Nephron (organoid): ENCODE measurements around the gene MAD1L1.

Source experiments
- H3K27ac Mint-ChIP-seq, 3 experiments: 2 replicates each; pipeline ENCODE4 v1.8.0; 2020; ENCODE audit warnings: mixed read lengths in 3 of 3, mild to moderate bottlenecking in 2 of 3, moderate library complexity in 1 of 3
- H3K27me3 Mint-ChIP-seq: 2 replicates; pipeline ENCODE4 v1.8.0; 2021; ENCODE audit warnings: low read depth, mild to moderate bottlenecking, moderate library complexity, mixed read lengths
- H3K36me3 Mint-ChIP-seq: 2 replicates; pipeline ENCODE4 v1.8.0; 2020; ENCODE audit warnings: low read depth, mixed read lengths
- H3K4me1 Mint-ChIP-seq: 2 replicates; pipeline ENCODE4 v1.8.0; 2020; ENCODE audit warnings: mixed read lengths
- H3K4me3 Mint-ChIP-seq, 3 experiments: 2 replicates each; pipeline ENCODE4 v1.8.0; 2020; ENCODE audit warnings: mild to moderate bottlenecking in 3 of 3, mixed read lengths in 3 of 3, moderate library complexity in 2 of 3
- H3K9me3 Mint-ChIP-seq: 2 replicates; pipeline ENCODE4 v1.8.0; 2020; ENCODE audit warnings: mixed read lengths
- TF ChIP-seq, protein P1 (sequence below), 3 experiments: fragments of 200-600 bp; sonication (generic); IDR thresholded peaks; one replicate each; pipeline ENCODE4 v1.5.0; 2021; ENCODE audit warnings: antibody characterized with exemption in 3 of 3; ENCODE audit not compliant: unreplicated experiment in 3 of 3

MAD1L1 gene

DNA sequence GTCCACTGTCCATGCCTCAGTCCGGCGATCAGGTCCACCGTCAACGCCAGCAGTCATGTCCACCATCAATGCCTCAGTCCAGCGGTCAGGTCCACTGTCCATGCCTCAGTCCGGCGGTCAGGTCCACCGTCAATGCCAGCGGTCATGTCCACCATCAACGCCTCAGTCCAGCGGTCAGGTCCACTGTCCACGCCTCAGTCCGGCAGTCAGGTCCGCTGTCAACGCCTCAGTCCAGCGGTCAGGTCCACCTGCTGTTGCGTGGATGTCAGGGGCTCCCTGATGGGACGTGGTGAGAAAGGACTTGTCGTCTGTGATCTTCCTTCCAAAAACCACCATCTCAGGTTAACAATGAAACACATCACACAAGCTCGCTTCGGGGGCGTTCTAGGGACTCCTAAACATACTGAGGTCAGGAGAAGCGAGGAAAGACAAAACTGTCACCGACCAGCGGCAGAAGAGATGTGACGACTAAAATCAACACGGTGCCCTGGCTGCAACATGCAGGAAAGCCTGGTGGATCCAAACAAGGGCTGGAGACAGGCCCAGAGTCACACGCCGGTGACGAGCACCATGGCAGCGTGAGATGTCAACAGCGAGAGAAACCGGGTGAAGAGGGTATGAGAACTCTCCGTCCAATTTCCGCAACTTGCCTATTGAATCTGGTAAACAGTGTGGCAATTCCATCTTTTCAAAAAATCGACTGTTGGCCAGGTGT lies 264.2 kb downstream of the MAD1L1 start:
- Mint-ChIP-seq H3K4me1 (peaks cover 9% of the 10 kb centered on the region), H3K36me3 (peaks cover 35% of the 10 kb centered on the region), H3K27ac (no peak overlapping the region), H3K4me3 (no peak overlapping the region), H3K9me3 (no peaks in the 10 kb centered on the region), H3K27me3 (no peaks in the 10 kb centered on the region)
- TF ChIP-seq, protein P1, sequence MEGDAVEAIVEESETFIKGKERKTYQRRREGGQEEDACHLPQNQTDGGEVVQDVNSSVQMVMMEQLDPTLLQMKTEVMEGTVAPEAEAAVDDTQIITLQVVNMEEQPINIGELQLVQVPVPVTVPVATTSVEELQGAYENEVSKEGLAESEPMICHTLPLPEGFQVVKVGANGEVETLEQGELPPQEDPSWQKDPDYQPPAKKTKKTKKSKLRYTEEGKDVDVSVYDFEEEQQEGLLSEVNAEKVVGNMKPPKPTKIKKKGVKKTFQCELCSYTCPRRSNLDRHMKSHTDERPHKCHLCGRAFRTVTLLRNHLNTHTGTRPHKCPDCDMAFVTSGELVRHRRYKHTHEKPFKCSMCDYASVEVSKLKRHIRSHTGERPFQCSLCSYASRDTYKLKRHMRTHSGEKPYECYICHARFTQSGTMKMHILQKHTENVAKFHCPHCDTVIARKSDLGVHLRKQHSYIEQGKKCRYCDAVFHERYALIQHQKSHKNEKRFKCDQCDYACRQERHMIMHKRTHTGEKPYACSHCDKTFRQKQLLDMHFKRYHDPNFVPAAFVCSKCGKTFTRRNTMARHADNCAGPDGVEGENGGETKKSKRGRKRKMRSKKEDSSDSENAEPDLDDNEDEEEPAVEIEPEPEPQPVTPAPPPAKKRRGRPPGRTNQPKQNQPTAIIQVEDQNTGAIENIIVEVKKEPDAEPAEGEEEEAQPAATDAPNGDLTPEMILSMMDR (IDR thresholded peaks at IDR 0.05; ENCODE audit: unreplicated experiment in 3 of 3): no peak

DNA sequence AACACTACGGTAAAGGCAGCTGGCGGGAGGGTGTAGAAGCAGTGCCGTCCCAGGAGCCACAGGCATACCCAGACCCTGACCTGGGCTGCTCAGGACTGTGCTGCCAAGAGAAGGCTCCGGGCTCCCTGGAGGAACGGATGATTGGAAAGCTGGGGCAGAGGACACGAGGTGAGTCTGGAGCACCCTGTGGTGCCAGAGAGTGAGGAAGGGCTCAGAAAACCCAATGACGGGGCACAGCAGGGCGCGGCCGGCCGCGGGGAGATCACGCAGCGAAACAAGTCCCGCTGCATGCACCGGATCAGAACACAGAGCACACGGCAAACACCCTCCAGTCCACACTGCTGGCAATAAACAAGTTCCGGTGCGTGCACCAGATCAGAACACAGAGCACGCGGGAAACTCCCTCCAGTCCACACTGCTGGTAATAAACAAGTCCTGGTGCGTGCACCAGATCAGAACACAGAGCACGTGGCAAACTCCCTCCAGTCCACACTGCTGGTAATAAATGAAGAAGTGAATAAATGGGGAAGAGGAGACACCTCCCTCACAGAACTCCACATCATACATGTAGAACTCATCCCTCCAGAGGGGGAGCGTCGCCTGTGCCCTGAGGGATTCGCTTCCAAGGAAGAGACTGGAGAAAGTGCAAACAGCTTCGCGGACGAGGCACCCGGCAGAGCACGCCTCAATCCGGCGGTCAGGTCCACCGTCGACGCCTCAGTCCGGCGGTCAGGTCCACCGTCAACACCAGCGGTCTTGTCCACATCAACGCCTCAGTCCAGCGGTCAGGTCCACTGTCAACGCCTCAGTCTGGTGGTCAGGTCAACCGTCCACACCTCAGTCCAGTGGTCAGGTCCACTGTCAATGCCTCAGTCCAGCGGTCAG lies 265.0 kb downstream of the MAD1L1 start:
- Mint-ChIP-seq H3K27me3 (no peaks in the 10 kb centered on the region), H3K4me1 (peaks cover 3% of the 10 kb centered on the region), H3K27ac (no peak overlapping the region), H3K36me3 (peaks cover 32% of the 10 kb centered on the region), H3K9me3 (no peaks in the 10 kb centered on the region), H3K4me3 (no peak overlapping the region)
- TF ChIP-seq, protein P1 (IDR thresholded peaks at IDR 0.05; ENCODE audit: unreplicated experiment in 3 of 3): no peak

DNA sequence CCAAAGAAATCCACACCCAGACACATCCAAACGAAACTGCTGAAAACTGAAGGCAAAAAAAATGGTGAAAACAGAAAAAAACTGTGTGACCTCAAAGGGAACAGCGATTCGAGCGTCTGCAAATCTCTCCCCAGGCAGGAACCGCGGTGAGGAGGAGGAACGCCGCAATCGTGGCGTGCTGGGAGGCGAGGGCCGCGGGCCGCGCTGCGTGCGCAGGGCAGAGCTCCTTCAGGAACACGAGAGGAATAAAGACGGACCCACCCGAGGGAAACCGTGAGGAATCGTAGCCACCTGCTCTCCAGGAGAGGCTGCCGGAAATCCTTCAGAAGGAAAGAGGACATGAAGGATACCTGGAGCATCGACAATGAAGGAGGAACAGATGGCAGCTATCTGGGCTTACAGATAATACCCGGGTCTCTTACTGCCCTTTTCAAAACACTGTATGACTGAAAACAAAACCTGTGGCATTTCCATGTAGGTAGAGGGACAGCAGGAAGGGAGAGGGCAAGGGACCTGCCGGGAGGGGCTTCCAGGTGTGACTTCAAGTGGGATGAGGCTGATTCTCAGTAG lies 266.0 kb downstream of the MAD1L1 start:
- Mint-ChIP-seq H3K27ac (no peak overlapping the region), H3K4me3 (no peak overlapping the region), H3K9me3 (peaks cover 2% of the 10 kb centered on the region), H3K36me3 (peaks cover 34% of the 10 kb centered on the region), H3K27me3 (no peaks in the 10 kb centered on the region), H3K4me1 (no peaks in the 10 kb centered on the region)
- TF ChIP-seq, protein P1 (IDR thresholded peaks at IDR 0.05; ENCODE audit: unreplicated experiment in 3 of 3): no peak

DNA sequence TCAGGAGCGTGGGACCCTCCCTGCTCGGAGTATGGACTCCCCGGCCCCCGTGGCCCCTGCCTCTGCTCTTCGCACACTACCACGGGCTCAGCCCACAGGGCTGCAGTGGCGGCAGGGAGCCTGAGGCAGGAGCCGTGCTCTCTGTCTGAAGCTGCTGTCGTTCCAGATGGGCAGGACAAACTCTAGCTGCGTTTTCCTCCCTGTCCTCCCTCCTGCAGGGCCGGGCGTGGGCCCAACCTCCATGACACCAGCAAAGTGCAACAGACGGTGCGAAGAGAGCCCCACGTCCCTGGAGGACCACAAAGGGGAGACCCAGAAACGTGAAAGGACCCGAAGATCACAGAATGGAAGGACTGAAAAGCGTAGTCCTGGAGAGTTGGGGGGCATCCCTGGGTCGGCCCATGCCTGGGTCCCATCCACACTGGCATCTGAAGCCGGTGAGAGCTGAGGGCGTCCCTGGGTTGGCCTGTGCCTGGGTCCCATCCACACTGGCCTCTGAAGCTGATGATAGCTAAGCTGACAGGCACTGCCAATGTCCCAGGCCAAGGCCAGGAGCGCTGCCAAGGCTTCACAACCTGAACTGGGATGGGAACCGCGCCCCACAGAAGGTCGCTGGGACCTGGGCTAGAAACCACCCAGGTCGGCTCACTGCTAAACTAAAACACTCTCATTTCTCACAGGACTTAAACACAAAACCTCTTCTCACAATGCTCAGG lies 267.0 kb downstream of the MAD1L1 start:
- Mint-ChIP-seq H3K9me3 (peaks cover 5% of the 10 kb centered on the region), H3K36me3 (peaks cover 38% of the 10 kb centered on the region), H3K27ac (no peak overlapping the region), H3K27me3 (no peaks in the 10 kb centered on the region), H3K4me3 (no peak overlapping the region), H3K4me1 (no peaks in the 10 kb centered on the region)
- TF ChIP-seq, protein P1 (IDR thresholded peaks at IDR 0.05; ENCODE audit: unreplicated experiment in 3 of 3): no peak

DNA sequence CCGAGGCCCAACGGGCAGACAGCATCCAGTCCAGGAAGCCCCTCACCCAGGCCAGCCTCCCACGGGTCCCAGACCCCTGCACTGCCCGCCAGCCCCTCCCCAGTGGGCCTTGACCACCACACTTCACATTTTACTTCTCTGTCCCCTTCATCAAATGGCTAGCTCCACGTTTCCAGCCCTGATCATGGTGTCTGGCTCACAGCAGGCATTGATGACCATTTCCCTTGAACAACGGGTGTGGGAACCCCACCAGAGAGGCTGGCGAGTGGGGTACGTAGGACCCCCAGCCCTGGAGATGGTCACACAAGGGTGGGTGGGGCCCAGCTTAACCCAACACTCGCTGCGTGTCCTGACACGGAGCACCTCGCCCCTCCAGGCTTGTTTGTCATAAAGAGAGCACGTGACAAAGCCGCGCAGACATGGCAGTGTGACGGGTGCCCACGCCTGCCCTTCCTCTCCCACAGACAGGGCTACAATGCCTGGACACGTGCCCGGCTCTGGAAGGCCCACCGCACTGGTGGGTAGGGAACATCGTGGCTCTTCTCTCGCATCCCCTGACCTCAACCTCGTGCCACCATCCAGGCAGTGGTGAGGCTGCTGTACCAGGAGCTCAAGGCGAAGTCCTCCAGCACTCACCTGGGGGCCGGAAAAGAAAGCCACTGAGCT lies 267.7 kb downstream of the MAD1L1 start:
- Mint-ChIP-seq H3K4me3 (no peak overlapping the region), H3K9me3 (peaks cover 5% of the 10 kb centered on the region), H3K27ac (no peak overlapping the region), H3K36me3 (peaks cover 42% of the 10 kb centered on the region), H3K27me3 (no peaks in the 10 kb centered on the region), H3K4me1 (no peaks in the 10 kb centered on the region)
- TF ChIP-seq, protein P1 (IDR thresholded peaks at IDR 0.05; ENCODE audit: unreplicated experiment in 3 of 3): no peak
